Nephron (organoid): ENCODE data around the gene RFTN1.

Source experiments
- H3K27ac Mint-ChIP-seq, 3 experiments: 2 replicates each; pipeline ENCODE4 v1.8.0; 2020; ENCODE audit warnings: mixed read lengths in 3 of 3, mild to moderate bottlenecking in 2 of 3, moderate library complexity in 1 of 3
- H3K27me3 Mint-ChIP-seq: 2 replicates; pipeline ENCODE4 v1.8.0; 2021; ENCODE audit warnings: low read depth, mild to moderate bottlenecking, moderate library complexity, mixed read lengths
- H3K36me3 Mint-ChIP-seq: 2 replicates; pipeline ENCODE4 v1.8.0; 2020; ENCODE audit warnings: low read depth, mixed read lengths
- H3K4me1 Mint-ChIP-seq: 2 replicates; pipeline ENCODE4 v1.8.0; 2020; ENCODE audit warnings: mixed read lengths
- H3K4me3 Mint-ChIP-seq, 3 experiments: 2 replicates each; pipeline ENCODE4 v1.8.0; 2020; ENCODE audit warnings: mild to moderate bottlenecking in 3 of 3, mixed read lengths in 3 of 3, moderate library complexity in 2 of 3
- H3K9me3 Mint-ChIP-seq: 2 replicates; pipeline ENCODE4 v1.8.0; 2020; ENCODE audit warnings: mixed read lengths
- CTCF ChIP-seq, 3 experiments: fragments of 200-600 bp; sonication (generic); IDR thresholded peaks; one replicate each; pipeline ENCODE4 v1.5.0; 2021; ENCODE audit warnings: antibody characterized with exemption in 3 of 3; ENCODE audit not compliant: unreplicated experiment in 3 of 3

The RFTN1 gene

DNA sequence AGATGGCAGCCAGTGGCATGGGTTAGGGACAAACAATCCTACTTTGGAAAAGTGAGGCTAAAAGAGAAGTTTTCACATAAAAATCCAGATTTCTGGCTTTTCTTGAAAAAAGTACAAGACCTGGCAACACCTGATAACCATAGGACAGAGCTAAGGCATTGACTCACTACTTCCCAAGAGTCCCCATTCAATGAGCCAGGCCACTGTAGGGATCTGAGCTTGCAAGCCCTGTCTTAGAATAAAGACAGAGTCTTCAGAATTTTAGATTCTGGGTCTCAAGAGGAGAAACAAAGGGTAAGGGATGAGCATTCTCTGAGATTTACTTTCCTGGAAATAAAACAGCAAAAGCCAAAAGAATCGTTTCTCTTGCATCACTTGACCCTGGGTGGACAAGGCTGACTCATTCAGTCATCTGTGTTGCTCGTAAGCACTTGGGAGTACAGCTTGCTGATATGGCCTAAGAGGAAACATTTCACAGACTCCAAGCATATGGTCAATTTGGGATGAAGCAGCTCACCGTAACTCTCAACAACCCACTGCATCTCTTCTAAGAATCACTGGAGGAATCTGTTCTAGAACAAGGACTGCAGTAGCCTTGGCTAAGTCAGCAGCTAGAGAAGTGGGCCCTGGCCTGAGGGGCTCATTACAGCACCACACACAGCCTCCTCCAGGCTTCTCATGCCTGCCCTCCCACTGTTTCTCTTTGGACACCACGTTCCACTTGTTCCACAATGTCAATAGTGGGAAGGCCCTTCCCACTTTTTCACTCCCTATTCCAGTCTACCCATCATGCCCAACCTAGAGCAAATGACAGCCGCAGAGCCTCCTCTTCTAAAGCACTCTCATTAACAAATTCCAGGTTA is 86.2 kb downstream of the RFTN1 start:
- H3K9me3 Mint-ChIP-seq, result no peaks in the 10 kb centered on the region
- peaks cover 6% of the 10 kb centered on the region for H3K4me1 Mint-ChIP-seq
- TF ChIP-seq CTCF (IDR thresholded peaks at IDR 0.05; ENCODE audit: unreplicated experiment in 3 of 3), result no peak
- H3K27ac Mint-ChIP-seq, result no peak overlapping the region
- H3K4me3 Mint-ChIP-seq, result no peak overlapping the region
- H3K27me3 Mint-ChIP-seq, result no peaks in the 10 kb centered on the region
- no peaks in the 10 kb centered on the region for H3K36me3 Mint-ChIP-seq

- no peak overlapping the region for H3K4me3 Mint-ChIP-seq
- no peaks in the 10 kb centered on the region for H3K27me3 Mint-ChIP-seq
- no peak for TF ChIP-seq CTCF (IDR thresholded peaks at IDR 0.05; ENCODE audit: unreplicated experiment in 3 of 3)
- H3K36me3 Mint-ChIP-seq, result no peaks in the 10 kb centered on the region
- no peaks in the 10 kb centered on the region for H3K9me3 Mint-ChIP-seq
- H3K27ac Mint-ChIP-seq, result no peak overlapping the region
- peaks cover 6% of the 10 kb centered on the region for H3K4me1 Mint-ChIP-seq
These were observed 86.8 kb downstream of the RFTN1 start for GRCh38 chr3:16426665-16427064.

- Mint-ChIP-seq H3K4me1 (peaks cover 6% of the 10 kb centered on the region), H3K27me3 (no peaks in the 10 kb centered on the region), H3K9me3 (no peaks in the 10 kb centered on the region), H3K4me3 (no peak overlapping the region), H3K27ac (no peak overlapping the region), H3K36me3 (no peaks in the 10 kb centered on the region)
- TF ChIP-seq CTCF (IDR thresholded peaks at IDR 0.05; ENCODE audit: unreplicated experiment in 3 of 3), result no peak
These were observed 87.5 kb downstream of the RFTN1 start for GRCh38 chr3:16426029-16426400.

DNA sequence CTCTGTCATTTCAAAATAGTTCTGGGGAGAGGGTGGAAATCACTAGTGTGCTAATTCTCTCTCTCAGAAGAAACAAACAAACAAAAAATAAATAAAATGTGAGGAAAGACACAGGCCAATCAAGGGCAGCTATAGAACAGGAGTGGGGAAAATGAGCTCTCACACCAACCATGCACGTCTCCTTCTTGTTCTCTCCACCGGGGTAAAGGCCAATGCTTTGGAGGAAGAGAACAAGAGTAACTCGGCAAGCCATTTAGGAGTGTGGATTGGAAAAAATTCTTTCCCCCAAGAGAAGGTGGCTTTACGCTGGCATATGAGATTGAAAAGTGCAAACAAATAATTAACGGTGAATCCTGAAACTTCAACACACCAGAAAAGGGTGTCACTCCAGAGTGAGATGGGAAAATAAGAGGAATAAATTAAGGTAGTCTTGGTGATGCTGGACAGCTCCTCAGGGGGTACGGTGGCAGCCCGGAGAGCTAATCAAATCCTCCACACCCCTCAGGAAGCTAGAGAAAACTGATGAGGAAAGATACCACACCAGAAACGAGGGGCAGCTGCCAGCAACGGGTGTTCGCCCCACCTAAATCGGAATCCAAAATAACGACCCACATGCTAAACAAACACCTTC is 88.0 kb downstream of the RFTN1 start:
- H3K4me3 Mint-ChIP-seq, result no peak overlapping the region
- TF ChIP-seq CTCF (IDR thresholded peaks at IDR 0.05; ENCODE audit: unreplicated experiment in 3 of 3), result no peak
- H3K9me3 Mint-ChIP-seq, result no peaks in the 10 kb centered on the region
- no peak overlapping the region for H3K27ac Mint-ChIP-seq
- peaks cover 2% of the 10 kb centered on the region for H3K4me1 Mint-ChIP-seq
- no peaks in the 10 kb centered on the region for H3K27me3 Mint-ChIP-seq
- H3K36me3 Mint-ChIP-seq, result no peaks in the 10 kb centered on the region

- no peak for TF ChIP-seq CTCF (IDR thresholded peaks at IDR 0.05; ENCODE audit: unreplicated experiment in 3 of 3)
- Mint-ChIP-seq H3K27ac (no peak overlapping the region), H3K4me1 (peaks cover 12% of the 10 kb centered on the region), H3K27me3 (no peaks in the 10 kb centered on the region), H3K4me3 (no peak overlapping the region), H3K36me3 (no peaks in the 10 kb centered on the region), H3K9me3 (no peaks in the 10 kb centered on the region)
These were observed 89.4 kb downstream of the RFTN1 start for GRCh38 chr3:16423947-16424673.
